Muscle layer of duodenum (tissue), 2 donors: ENCODE results near the gene CWC25.
A peak's percentile ranks its signal among the peaks of the same experiment; 100 is the strongest.
"Not testable (repeated sequence)": the region's sequence is repeated elsewhere in the genome, so short reads cannot be mapped to it uniquely, and the experiment has no call there.

Experiments used
- H3K27ac ChIP-seq: one replicate; pipeline ENCODE4 v1.7.0; 2013; ENCODE audit warnings: mild to moderate bottlenecking, low read length
- H3K27me3 ChIP-seq: one replicate; pipeline ENCODE4 v1.7.0; 2013; ENCODE audit warnings: low read depth, mild to moderate bottlenecking, control low read depth, low read length
- H3K36me3 ChIP-seq, 2 donors: one replicate each; pipeline ENCODE4 v1.7.0; 2013; ENCODE audit warnings: low read length in 2 of 2, control low read depth in 1 of 2, mild to moderate bottlenecking in 1 of 2; ENCODE audit not compliant: insufficient read depth in 2 of 2, control insufficient read depth in 1 of 2
- H3K4me1 ChIP-seq, 2 donors: one replicate each; pipeline ENCODE4 v1.7.0; 2013; ENCODE audit warnings: low read length in 2 of 2, mild to moderate bottlenecking in 2 of 2, control low read depth in 1 of 2, moderate library complexity in 1 of 2; ENCODE audit not compliant: insufficient read depth in 2 of 2, control insufficient read depth in 1 of 2
- H3K4me3 ChIP-seq, 2 donors: one replicate each; pipeline ENCODE4 v1.7.0; 2013; ENCODE audit warnings: low read length in 2 of 2, low read depth in 1 of 2, mild to moderate bottlenecking in 1 of 2
- H3K9me3 ChIP-seq, 2 donors: one replicate each; pipeline ENCODE4 v1.7.0; 2013; ENCODE audit warnings: low read length in 2 of 2, control low read depth in 1 of 2, mild to moderate bottlenecking in 1 of 2; ENCODE audit not compliant: control insufficient read depth in 1 of 2
- donor health status: healthy.

Gene CWC25

DNA sequence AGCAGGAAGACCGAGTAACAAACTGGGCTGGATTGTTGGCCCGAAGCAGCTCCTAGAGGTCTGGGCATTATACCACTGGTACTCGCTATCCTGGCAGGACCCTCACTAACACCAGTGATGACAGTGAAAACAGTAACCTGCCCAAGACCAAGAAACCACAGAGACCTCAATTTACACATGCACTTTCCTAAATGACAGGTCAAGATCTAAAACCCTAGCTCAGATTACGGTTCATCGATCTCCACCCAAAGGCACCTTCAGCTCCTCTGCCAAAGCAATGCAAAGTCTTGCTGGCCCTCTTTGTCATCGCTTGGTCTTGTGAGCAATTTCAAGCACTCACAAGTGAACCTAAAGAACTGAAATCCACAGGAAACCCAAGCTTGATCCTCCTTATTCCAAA lies 27.3 kb downstream of the CWC25 start:
- H3K27me3 ChIP-seq, result no peaks in the 10 kb centered on the region
- peaks cover 18 to 27% of the 10 kb centered on the region in 2 donors for H3K4me1 ChIP-seq
- peak overlapping the region; percentile 50 for H3K27ac ChIP-seq
- peaks cover 14 to 21% of the 10 kb centered on the region in 2 donors for H3K36me3 ChIP-seq
- peak overlapping the region; percentile 88 to 97 for H3K4me3 ChIP-seq
- H3K9me3 ChIP-seq, result no peaks in the 10 kb centered on the region

DNA sequence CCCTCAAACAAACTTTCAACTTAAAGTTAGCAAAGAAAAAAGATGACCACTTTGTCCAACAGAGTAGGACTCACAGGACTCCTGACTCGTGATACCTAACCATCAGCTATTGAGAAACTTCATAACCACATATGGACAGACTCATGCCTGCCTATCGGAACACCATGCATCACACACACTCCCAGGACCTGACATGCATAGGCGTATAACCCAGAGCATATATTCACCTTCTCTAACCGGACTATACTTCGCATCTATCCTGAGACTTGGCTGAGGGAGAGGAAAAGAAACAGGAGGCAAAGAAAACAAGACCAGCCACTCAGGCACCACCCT lies 28.0 kb downstream of the CWC25 start:
- Histone ChIP-seq H3K4me1 (peaks cover 18 to 27% of the 10 kb centered on the region in 2 donors), H3K27ac (no peak overlapping the region), H3K9me3 (no peaks in the 10 kb centered on the region), H3K27me3 (no peaks in the 10 kb centered on the region), H3K4me3 (peak overlapping the region in 1 of 2 donors; percentile 97), H3K36me3 (peaks cover 7 to 18% of the 10 kb centered on the region in 2 donors)

DNA sequence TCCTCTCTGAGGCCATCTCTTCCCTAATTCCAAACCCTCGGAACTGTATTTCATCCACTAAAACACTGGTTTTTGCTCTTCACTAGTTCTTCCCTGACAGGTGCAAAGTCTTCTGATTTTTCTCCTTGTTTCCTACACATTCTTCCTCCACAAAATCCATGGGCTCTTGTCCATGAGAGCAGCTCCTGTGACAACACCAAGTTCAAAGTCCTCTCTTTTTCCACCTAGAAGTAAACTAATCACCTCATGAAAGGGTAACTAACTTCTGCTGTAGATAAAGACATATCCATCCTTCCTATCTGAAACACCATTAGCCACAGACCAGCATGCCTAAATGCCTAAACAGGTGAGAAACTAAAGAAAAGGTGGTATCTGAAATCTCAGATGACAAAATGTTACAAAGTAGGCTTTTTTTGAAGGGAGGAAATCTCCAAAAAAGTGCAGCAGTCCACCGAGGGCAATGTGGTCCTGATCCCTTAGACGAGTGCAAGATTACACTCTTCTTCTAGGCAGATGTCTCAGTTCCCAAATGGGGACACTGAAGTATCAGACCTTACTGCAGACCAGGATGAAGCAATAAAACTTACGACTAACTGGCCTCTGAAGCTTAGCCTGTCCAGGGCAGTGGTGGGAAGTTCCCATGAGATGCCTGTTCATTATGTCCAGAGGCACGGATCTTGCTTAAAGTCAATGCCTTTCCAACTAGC lies 28.5 kb downstream of the CWC25 start:
- peaks cover 2 to 14% of the 10 kb centered on the region in 2 donors for H3K36me3 ChIP-seq
- H3K4me3 ChIP-seq, result no peak overlapping the region
- no peaks in the 10 kb centered on the region for H3K9me3 ChIP-seq
- no peak overlapping the region for H3K27ac ChIP-seq
- H3K4me1 ChIP-seq, result peaks cover 18 to 27% of the 10 kb centered on the region in 2 donors
- H3K27me3 ChIP-seq, result no peaks in the 10 kb centered on the region

DNA sequence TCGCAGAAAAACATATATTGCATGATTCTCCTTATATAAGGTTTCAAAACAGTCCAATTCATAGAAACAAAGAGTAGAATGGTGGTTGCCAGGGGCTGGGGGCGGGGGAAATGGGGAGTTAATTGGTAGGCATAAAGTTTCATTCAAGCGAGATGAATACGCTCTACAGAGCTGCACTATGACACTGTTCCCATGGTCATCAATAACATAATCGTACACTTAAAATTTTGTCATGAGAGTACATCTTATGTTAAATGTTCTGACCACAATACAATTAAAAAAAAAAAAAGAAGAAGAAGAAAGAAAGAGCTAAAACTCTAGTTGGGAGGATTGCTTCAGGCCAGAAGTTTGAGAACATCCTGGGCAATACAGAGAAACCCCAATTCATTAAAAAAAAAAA lies 30.9 kb downstream of the CWC25 start:
- Histone ChIP-seq H3K27me3 (no peaks in the 10 kb centered on the region), H3K9me3 (no peaks in the 10 kb centered on the region), H3K36me3 (peaks cover 0 to 5% of the 10 kb centered on the region in 2 donors), H3K4me3 (no peak overlapping the region), H3K27ac (no peak overlapping the region), H3K4me1 (peaks cover 18 to 22% of the 10 kb centered on the region in 2 donors)

DNA sequence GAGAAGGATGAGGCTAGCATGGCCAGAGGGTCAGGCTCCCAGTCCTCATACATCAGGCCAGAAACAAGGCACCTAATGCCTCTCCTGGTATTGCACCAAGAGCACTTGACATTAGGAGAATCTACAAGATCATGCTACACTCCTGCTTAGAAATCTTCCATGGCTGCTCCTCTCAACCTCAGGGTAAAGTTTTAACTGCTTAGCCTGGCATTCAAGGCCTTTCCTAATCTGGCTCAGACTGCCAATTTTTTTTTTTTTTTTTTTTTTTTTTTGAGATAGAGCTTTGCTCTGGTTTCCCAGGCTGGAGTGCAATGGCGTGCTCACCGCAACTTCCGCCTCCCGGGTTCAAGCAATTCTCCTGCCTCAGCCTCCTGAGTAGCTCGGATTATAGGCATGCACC lies 34.0 kb downstream of the CWC25 start:
- H3K36me3 ChIP-seq, result peaks cover 5 to 13% of the 10 kb centered on the region in 2 donors
- no peak overlapping the region for H3K4me3 ChIP-seq
- H3K4me1 ChIP-seq, result no peaks in the 10 kb centered on the region
- H3K27ac ChIP-seq, result no peak overlapping the region
- H3K27me3 ChIP-seq, result no peaks in the 10 kb centered on the region
- H3K9me3 ChIP-seq, result no peaks in the 10 kb centered on the region

DNA sequence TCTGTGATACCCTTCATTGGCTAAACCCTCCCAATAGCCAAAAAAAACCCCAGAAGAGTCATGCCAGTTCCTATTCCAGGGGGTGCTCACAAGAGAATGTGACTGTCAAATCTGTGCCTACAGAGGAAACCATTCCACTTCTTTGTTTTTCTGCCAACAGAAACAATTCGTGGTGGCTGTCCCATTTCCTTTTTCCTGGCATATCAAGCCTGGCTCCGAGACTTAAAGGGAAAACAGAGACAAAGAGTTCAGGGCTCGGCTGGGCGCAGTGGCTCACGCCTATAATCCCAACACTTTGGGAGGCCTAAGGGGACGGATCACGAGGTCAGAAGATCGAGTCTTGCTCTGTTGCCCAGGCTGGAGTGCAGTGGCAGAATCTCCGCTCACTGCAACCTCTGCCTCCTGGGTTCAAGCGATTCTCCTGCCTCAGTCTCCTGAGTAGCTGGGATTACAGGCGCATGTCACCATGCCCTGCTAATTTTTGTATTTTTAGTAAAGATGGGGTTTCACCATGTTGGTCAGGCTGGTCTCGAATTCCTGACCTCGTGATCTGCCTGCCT lies 34.9 kb downstream of the CWC25 start:
- H3K4me3 ChIP-seq, H3K27me3 ChIP-seq, H3K4me1 ChIP-seq, H3K9me3 ChIP-seq, H3K27ac ChIP-seq: not testable (repeated sequence)
- peaks cover 13 to 22% of the 10 kb centered on the region in 2 donors for H3K36me3 ChIP-seq

DNA sequence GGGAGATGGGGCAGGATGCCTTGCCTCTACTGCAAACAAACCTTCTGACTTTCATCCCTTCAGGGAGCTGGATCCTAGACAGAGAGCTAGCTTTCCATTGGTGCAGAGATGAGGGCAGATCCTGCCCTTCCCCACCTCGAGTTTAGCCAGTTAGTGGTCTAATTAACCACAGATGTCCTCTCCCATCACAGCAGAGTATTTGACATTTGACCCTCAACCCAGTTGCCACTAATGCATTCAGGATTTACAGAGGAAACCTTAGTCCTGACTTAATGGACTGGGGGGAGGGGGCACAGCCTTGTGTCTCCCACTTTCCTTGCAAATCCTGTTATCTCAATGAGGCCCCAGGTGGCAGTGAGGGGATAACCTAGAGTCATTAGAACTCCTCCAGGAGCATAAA lies 35.9 kb downstream of the CWC25 start:
- Histone ChIP-seq H3K27me3 (no peaks in the 10 kb centered on the region), H3K27ac (no peak overlapping the region), H3K9me3 (no peaks in the 10 kb centered on the region), H3K4me1 (no peaks in the 10 kb centered on the region), H3K4me3 (no peak overlapping the region), H3K36me3 (peaks cover 21 to 31% of the 10 kb centered on the region in 2 donors)

DNA sequence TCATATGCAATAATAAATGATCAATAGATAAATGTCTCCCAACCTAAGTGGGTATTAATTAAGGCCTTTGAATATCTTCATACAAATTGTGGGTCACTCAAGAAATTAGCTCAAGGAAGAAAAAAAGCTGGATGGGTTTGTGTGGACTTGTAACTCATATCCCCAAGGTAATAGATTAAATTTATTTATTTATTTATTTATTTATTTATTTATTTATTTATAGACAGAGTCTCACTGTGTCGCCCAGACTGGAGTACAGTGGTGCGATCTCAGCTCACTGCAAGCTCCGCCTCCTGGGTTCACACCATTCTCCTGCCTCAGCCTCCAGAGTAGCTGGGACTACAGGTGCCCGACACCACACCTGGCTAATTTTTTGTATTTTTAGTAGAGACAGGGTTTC lies 37.1 kb downstream of the CWC25 start:
- H3K27me3 ChIP-seq, H3K4me3 ChIP-seq, H3K9me3 ChIP-seq, H3K27ac ChIP-seq, H3K4me1 ChIP-seq: not testable (repeated sequence)
- peaks cover 29 to 42% of the 10 kb centered on the region in 2 donors for H3K36me3 ChIP-seq

DNA sequence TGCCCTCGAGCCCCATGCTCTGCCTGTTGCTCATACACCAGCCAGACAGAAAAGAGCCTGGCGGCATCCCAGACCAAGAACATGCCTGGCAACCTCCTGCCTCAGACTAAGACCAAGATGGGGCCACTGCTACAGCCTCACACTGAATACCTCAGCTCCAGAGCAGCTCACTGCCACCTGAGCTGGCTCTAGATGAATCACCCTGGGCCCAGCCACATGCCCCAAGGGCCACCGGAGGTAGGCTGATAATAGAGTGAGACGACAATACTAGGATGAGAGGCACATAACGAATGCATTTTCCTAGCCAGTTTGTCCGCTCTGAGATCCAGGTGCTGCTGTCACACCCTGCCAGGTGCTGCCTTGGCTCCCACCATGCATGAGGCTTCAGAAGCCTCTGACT lies 38.7 kb downstream of the CWC25 start:
- no peak overlapping the region for H3K4me3 ChIP-seq

DNA sequence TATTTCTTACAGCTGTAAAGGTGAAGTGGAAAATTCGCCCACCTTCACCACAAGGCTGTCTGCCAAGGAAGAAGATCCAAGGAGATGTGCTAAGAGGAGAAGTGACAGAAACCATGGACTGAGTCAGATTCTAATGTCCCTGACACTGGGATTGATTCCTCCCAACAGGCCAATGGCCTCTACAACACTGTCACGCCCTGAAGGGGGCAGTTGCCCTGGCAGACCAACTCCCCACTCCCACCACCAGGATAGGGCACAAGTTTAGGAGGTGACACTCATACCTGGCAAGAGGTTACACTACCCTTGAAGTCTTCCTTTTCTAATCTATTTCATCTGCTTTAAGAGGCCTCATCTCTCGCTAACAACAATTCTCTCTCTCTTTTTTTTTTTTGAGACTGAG lies 41.9 kb downstream of the CWC25 start:
- H3K27me3 ChIP-seq, result no peaks in the 10 kb centered on the region

More for the DNA sequence above, 38.7 kb downstream of the CWC25 start:
- Histone ChIP-seq H3K27me3 (no peaks in the 10 kb centered on the region), H3K4me1 (no peaks in the 10 kb centered on the region), H3K27ac (no peak overlapping the region), H3K9me3 (no peaks in the 10 kb centered on the region), H3K36me3 (peaks cover 40 to 52% of the 10 kb centered on the region in 2 donors)

DNA sequence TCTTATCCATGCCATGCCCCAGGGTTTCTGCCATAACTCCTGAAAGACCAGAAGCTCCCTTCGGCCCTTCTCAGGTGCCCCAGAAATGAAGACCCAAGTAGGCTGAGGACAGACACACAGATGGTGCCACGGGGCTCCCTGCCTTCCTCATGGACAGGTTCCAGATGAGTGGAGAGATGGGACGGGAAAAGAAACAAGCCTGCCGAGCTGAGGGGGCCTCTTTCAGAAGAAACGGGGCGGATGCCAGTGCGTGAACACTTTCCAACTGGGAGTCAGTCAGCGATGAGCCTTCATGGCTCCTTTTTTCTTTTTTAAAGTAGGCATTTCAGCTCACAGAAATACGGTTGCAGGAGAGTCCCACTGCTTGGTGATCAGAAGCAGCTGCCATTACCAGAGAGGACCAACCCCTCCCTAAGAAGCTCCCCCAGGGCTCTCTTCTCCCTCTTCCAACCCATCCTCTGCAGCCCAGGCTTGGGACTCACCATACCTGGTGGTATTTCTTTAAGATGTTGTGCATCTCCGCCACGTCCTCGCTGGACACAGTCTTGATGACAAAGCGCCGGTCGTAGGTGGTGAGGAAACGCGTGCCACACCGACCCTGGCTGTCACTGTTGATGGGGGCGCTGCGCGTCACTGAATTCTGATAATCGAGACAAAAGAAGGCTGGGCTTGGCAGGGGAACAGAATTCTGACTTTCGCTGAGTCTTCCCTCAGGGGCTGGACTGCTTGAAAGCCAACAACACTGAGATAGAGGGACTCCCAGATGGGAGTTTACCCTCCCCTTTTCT lies 45.0 kb downstream of the CWC25 start:
- H3K27me3 ChIP-seq, result no peaks in the 10 kb centered on the region
- peaks cover 74 to 91% of the 10 kb centered on the region in 2 donors for H3K36me3 ChIP-seq
- no peaks in the 10 kb centered on the region for H3K4me1 ChIP-seq
- H3K9me3 ChIP-seq, result no peaks in the 10 kb centered on the region
- H3K27ac ChIP-seq, result no peak overlapping the region
- no peak overlapping the region for H3K4me3 ChIP-seq

More for the DNA sequence above, 41.9 kb downstream of the CWC25 start:
- Histone ChIP-seq H3K4me1 (no peaks in the 10 kb centered on the region), H3K36me3 (peaks cover 71 to 83% of the 10 kb centered on the region in 2 donors), H3K27ac (no peak overlapping the region), H3K4me3 (no peak overlapping the region), H3K9me3 (no peaks in the 10 kb centered on the region)
